GM19193 (cell line): Measurements from ENCODE around the gene BEST2.
A peak's percentile ranks its signal among the peaks of the same experiment; 100 is the strongest.

Source experiments
- POLR2A ChIP-seq: IDR thresholded peaks from 4 replicates; pipeline ENCODE4 v1.6.1; 2011; ENCODE audit not compliant: insufficient read depth, insufficient read length; ENCODE audit errors: extremely low read depth

Gene BEST2

DNA sequence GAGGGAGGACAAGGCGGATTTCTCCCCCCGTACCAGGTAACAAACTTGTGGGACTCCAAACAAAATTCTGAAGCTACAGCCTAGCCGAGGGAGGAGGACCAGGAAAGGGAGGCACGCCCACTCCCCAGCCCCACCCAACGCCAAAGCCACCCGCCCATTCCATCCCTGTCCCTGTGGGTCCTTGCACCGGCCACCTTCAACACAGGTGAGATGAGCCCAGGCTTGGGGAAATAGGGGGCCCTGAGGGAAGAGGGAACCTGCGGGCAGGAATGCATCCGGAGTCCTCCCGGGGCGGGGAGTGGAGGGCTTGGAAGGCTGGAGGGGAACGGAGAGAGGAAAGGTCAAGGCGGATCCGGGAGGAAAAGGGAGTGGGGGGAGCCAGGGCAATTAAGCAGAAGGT, at the start of gene BEST2:
Gene BEST2, plus strand, starts transcription at position 157 of the 400 bp plus-strand sequence. CDS start 802 bp downstream, outside the sequence.
- TF ChIP-seq POLR2A: no peak

DNA sequence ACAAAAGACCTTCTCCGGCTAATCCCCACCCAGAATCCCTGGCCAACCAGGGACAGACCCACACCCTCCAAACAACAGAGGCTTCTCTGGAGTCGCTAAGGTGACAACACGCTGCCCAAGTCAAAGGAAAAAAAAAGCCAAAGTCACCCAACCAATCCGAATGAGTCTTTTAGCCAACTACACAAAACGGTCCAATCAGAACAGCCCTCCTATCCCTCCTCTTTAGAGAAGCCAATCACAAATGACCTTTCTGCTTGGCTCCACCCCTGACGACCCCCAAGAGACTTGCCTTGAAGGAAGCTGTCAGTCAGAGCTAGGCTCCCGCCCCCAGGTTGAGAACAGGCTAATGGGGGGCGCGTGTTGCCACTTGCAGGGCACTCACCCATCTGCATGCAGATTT, 48.5 kb upstream of the BEST2 start:
- no peak for TF ChIP-seq POLR2A

DNA sequence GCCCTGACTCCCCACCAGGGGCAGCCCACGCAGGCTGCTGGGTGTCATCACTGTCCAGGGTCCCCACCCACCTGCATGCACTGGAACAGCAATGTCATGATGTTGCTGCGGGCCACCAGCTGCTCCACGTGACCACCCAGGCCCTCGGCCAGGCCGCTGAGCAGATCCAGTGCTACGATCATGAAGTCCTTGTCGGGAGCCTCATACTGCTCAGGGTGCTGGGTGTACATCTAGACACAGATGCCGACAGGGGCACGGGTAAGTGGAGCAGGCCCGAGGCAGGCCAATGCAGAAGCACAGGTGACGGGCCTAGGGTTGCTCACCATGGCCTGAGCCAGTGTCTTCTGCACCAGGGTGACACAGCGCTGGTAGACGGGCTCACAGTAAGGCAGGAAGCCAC, 46.4 kb upstream of the BEST2 start:
- no peak for TF ChIP-seq POLR2A

DNA sequence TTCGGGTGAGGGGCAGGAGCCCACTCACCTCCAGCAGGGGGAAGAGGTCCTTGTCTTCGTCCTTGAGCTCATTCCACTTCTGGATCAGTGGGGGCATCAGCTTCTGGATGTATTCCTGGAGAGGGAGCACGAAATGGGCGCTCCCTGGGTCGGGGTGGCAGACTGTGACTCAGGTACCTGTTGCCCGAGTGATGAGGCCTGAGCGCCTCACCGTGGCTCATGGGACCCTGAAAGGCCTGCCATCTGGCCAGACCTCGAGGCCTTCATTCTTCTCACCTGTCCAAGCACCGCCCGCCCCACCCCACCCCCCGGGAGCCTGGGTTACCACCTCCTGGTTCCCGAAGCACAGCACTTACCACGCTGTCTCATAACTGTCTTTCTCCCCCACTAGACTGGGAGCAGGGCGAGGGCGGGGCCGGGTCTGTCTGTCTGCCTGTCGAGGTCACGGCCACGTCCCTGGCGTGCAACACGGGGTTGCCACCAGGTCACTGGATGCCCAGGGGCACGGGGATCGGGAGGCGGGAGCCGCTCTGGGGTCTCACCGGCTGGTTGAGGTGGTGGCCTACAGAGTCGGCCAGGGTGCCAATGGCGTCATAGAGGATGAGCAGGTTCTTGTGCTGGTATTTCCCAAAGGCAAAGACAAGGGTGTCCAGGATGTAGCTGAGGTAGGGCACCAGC, 45.8 kb upstream of the BEST2 start:
- no peak for TF ChIP-seq POLR2A

- TF ChIP-seq POLR2A: no peak
Measured at GRCh38 chr19:12706332-12706718, 45.3 kb upstream of the BEST2 start.

DNA sequence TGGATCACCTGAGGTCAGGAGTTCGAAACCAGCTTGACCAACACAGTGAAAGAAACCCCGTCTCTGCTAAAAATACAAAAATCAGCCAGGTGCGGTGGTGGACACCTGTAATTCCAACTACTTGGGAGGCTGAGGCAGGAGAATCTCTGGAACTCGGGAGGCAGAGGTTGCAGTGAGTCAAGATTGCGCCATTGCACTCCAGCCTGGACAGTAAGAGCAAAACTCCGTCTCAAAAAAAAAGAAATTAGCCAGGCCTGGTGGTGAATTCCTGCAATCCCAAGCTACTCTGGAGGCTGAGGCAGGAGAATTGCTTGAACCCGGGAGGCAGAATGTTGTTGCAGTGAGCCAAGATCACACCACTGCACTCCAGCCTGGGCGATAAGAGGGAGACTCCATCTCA, 43.0 kb upstream of the BEST2 start:
- TF ChIP-seq POLR2A: no peak

DNA sequence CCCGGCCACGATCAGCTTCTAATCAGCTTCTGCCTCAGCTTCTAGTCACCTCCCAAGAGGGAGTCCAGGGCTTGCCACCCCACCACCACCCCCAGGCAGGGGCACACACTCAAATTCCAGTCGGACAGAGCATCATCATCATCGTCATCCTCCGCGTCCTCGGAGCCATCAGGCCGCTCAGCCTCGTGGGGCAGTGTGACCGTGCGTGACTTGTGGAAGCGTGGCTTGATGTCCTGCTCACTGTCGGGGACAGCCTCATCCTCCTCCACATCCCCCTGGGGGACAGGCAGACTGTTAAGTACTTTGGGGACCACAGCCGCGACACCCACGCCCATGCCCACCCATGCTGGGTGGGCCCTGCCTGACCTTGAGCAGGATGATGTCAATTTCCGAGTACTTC, 40.4 kb upstream of the BEST2 start:
- TF ChIP-seq POLR2A: no peak

DNA sequence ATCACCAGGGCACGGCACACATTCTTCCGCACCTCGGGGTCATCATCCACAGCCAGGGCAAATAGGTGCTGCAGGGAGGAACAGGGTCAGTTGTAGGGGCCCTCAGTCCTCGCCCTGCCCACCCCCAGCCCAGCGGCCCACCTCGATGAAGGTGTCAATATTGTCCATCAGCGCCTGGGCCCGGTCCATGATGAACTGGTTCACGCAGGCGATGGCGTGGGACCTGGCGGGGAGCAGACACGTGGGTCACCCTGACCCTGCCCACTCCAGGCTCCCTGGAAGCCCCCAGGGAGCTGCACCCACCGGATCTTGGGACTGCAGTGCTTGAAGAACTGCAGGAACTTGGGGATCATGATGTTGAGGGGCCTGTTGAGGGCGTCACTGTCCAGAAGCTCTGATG, 36.5 kb upstream of the BEST2 start:
- no peak for TF ChIP-seq POLR2A

- TF ChIP-seq POLR2A: no peak
Measured at GRCh38 chr19:12715929-12716328, 35.7 kb upstream of the BEST2 start.

GRCh38 chr19:12720296-12720695, 31.3 kb upstream of the BEST2 start:
- TF ChIP-seq POLR2A: no peak

DNA sequence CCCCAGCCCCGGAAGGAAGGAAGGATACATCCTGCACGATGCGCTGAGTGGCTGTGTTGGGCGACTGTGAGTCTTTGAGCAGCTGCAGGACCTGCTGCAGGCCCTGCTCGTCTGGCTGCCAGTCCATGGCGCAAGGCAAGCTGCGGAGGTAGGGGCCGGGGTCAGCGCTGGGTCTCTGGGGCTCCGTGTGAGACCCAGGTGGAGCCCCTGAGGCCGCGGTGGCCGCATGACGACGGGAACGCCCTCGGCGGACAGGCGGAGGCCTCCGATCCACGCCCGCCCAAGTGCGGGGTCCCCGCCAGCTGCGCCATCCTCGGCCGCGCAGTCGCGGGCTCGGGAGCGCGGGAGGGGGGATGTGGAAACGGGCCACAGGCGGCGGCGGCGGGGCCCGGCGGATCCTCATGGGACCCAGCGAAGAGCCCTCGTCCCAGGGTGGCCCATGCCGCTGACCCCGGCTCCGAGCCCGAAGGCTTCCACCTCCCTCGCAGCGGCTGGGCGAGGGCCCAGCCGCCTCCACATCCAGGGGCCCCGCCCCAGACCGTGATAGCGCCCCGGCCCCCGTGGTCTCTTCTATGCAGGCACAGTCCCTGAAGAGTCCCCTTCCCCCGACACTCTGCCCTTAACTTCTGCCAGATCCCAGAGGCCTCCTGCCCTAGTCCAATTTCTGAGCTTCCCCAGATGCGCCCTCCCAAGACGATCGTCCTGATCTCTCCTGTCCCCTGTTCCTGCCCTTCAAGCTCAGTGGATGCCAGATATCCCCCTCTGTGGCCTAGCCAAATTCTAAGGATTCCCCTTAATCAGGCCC, 30.5 kb upstream of the BEST2 start:
- no peak for TF ChIP-seq POLR2A

- peak; percentile 31 for TF ChIP-seq POLR2A
Measured at GRCh38 chr19:12721656-12722565, 29.7 kb upstream of the BEST2 start.

DNA sequence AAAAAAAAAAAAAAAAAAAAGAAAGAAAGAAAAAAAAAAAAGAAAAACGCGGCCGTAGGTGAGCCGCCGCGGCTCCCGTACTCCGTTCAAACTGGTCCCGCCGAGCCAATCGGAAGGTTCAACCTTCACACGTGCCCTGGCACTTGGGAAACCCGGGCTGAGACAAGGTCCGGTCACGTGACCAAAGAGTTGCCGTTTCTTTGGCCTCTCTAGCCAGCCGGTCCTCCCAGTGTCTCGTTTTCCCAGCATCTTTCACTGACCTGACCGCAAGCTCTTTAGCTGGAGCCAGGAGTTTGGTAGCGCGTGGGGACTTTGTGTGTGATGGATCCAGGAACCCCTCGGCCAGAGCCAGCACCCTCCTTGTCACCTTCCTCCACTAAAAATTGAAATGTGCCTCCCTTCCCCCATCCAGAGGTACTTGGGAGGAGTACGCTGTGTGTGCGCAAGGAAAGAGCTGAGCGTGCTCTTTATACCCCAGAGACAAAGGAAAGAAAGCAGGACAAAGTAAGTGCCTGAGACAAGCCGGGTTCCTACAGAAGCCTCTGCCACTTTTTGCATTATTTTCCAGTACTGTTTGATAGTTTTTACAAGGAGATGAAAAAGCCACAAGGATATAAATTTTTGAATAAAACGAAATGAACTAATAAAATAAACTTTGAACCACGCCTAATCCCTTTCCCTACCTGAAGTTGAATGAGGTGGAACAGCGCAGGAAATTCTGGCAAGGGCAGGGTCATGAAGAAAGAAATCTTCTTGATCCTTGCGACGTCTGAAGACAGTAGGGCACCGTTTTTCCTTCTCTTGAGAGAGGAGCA, 28.8 kb upstream of the BEST2 start:
- peak; percentile 37 for TF ChIP-seq POLR2A

DNA sequence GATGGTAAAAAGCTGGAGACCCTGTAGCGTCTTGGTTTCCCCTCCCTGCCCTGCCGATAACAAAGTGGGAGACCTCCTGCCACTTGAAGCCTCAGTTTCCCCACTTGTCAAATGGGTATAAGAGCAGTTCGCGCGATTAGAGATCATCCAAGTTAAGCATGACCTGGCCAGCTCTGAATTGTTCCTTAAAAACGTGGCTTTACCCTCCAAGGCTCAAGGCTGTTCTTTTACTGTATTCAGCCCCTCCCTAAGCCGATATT, 28.3 kb upstream of the BEST2 start:
- TF ChIP-seq POLR2A: no peak

GRCh38 chr19:12723641-12724426, 27.8 kb upstream of the BEST2 start, which contains the start of gene TNPO2:
Gene TNPO2, minus strand, starts transcription at chr19:12723932. Its CDS starts 2,955 bp downstream, at chr19:12720977.
- TF ChIP-seq POLR2A: peak; percentile 58

- TF ChIP-seq POLR2A: no peak
Measured at GRCh38 chr19:12726988-12727316, 24.6 kb upstream of the BEST2 start.
